Activated CD8-positive, alpha-beta memory T cell treated with anti-CD3 and anti-CD28 coated beads for 24 hours (primary cell): ENCODE measurements around the gene ANKMY1.

Experiments
- DNase-seq: peaks from one replicate; pipeline ENCODE4 v3.0.0-alpha.2; 2020

ANKMY1 gene

DNA sequence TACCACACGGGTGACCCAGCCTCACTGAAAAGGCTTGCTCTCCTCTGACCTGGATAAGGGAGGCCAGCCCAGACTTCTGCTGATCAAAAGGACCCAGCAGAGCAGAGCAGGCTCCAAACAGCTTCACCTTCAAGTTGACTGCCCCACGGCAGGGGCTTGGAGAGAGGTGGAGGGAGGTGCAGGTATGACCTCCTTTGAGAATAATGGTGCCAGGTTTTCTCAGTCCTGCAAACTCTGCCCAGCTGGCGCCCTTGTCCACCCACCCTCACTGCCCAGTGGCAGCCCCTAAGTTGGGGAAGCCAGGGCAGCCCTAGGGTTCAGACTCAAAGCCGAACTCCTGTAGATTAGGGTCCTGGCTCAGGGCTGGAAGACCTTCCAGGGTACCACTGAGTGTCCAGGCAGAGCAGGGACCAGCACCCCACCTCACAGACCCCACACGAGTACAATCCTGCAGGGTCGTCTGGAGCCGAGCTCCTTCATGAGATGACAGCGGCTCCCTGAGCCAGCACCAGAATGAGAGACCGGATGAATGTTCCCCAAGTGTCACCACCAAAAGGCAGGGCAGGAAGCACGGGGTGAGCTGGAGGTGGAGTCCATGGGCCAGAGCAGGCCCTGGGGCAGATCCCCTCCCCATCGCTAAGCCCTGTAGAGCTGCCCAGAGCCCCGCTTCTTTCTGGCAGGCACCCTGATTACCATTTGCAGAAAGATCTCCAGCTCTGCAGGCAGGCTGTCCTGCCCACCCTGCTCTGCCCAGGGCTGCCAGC, 125.9 kb downstream of the ANKMY1 start:
- peak; percentile 50 for DNase-seq

DNA sequence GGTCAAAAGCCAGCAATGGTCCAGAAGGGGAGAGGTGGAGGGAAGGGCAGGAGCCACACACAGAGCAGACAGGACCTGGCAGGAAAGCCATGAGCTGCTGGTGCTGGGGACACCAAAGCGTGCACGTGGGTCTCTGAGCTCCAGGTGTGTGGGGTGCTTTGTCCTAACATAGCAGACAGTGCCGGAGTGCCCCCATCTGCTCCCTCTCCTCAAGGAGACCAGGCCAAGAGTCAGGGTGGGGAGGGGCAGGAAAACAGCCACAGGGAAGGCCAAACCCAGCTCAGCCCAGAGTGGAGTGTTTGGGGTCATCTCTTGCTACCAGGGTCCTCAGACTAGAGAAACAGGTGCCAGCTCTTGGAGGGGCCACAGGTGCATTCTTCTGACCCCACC, 126.5 kb downstream of the ANKMY1 start:
- DNase-seq, result peak; percentile 49

DNA sequence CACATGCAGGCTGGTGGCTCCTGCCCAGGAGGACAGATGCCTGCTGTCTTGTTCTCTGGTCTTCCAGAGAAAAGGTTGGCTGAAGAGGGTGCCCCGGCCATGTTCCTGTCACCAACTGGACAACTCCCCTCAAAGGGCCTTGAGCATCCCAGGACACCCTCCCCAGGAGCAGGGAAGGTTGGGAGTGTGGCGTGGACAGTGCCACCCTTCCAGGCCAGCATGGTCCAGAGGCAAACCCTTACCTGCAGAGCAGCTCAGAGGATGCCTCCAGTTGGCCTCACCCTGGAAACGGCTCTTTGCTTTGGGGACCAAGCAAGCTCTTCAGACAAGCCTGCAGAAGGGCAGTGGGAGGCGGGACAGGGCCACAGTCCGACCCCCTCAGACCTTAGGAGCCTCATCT, 127.2 kb downstream of the ANKMY1 start:
- no peak for DNase-seq

DNA sequence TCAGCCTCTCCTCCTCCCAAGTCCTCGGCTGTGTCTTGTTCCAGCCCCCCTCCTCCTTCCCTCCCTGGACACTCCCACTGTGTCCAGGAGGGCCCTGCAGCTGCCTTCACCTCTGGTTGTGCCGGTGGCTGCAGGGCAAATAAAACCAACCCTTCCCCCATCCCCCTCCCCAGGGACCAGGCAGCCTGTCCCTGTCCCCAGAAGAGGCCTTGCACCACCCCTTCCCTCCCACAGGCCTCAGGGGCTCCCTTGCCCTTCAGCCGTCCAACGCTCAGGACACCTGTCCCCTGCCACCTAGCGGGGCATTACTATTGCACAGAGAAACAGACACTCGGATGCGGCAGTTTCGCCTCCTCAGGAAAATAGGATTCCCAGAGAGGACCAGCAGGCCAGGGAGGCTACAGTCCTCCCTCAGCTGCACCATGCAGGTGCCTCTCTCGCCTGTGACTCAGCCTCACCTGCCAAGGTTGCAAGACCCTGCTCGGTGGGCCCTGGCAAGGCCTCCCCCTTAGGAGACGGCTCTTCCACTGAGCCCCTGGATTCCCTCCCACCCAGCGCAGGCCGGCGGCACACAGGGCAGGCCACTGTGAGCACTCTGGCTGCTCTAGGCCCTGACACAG, 127.8 kb downstream of the ANKMY1 start:
- DNase-seq, result no peak
